ENCODE results near the gene MYOD1.

MYOD1 gene

GRCh38 chr11:17771415-17771814 is 52.0 kb downstream of the MYOD1 start:
- no peak for DNase-seq (ENCODE audit: low read depth, low spot score)
